Peyer's patch (tissue), 4 donors: ENCODE results near the gene CDKN2A. TPM values are rescaled to one million over a fixed set of nuclear protein-coding genes. Genes with fewer than 3 reads are reported as not detected.

ENCODE experiments used
- DNase-seq, 3 donors: peaks; one replicate each; pipeline ENCODE4 v3.0.0-alpha.2; 2017 to 2019
- H3K27ac ChIP-seq, 4 donors: fragments of 200-600 bp; sonication (generic); one replicate each; pipeline ENCODE4 v1.5.1; 2016 to 2019
- H3K27me3 ChIP-seq, 2 donors: fragments of 200-600 bp; sonication (generic); one replicate each; pipeline ENCODE4 v1.5.1; 2019
- H3K36me3 ChIP-seq, 3 donors: fragments of 200-600 bp; sonication (generic); one replicate each; pipeline ENCODE4 v1.5.1; 2016 to 2019
- H3K4me1 ChIP-seq, 4 donors: fragments of 200-600 bp; sonication (generic); one replicate each; pipeline ENCODE4 v1.5.1; 2016 to 2019
- H3K4me3 ChIP-seq, 4 donors: fragments of 200-600 bp; sonication (generic); 1 replicate in 3 of 4; 2 replicates in 1 of 4; pipeline ENCODE4 v1.5.1; 2016 to 2019; ENCODE audit warnings: mild to moderate bottlenecking in 1 of 4
- H3K9me3 ChIP-seq, 4 donors: fragments of 200-600 bp; sonication (generic); one replicate each; pipeline ENCODE4 v1.5.1; 2016 to 2019; ENCODE audit warnings: mild to moderate bottlenecking in 1 of 4
- CTCF ChIP-seq, 6 experiments: fragments of 450-650 bp in 4 of 6; fragments of 200-600 bp in 2 of 6; sonication (generic) in 1 of 6; IDR thresholded peaks; one replicate each; pipeline ENCODE4 v1.5.1; 2017 to 2019; ENCODE audit warnings: antibody characterized with exemption in 6 of 6, mild to moderate bottlenecking in 3 of 6, moderate library complexity in 1 of 6
- POLR2A ChIP-seq, 2 donors: fragments of 450-650 bp; IDR thresholded peaks; one replicate each; pipeline ENCODE4 v1.5.1; 2017; ENCODE audit warnings: antibody characterized with exemption in 2 of 2, mild to moderate bottlenecking in 2 of 2, moderate library complexity in 2 of 2
- total RNA-seq, 4 donors: library from RNA; depleted of rRNA; stranded (reverse); fragments of >200 nt; gene quantifications; one replicate each; pipeline ENCODE4 v1.1.0, GENCODE V29; 2016

CDKN2A gene
- total RNA-seq, 4 donors from 2014 or later, result 12.9 to 37.1 (median 20.8) TPM; not detected in 1

GRCh38 chr9:22005702-22006606, 11.8 kb upstream of the CDKN2A start:
- DNase-seq, result no peak
- Histone ChIP-seq H3K4me1 (peaks cover 0 to 6% (median 3%) of the 10 kb centered on the region in 4 donors), H3K36me3 (peaks cover 0 to 7% (median 0%) of the 10 kb centered on the region in 3 donors), H3K27ac (no peak overlapping the region), H3K27me3 (peaks cover 0 to 9% of the 10 kb centered on the region in 2 donors), H3K9me3 (no peaks in the 10 kb centered on the region), H3K4me3 (peak overlapping the region in 3 of 4 donors; percentile 0 to 76 (median 71))
- no peak for TF ChIP-seq POLR2A (IDR thresholded peaks at IDR 0.05)
- no peak for TF ChIP-seq CTCF (IDR thresholded peaks at IDR 0.05)

GRCh38 chr9:22005021-22005701, 11.0 kb upstream of the CDKN2A start:
- Histone ChIP-seq H3K9me3 (no peaks in the 10 kb centered on the region), H3K36me3 (peaks cover 0 to 7% (median 0%) of the 10 kb centered on the region in 3 donors), H3K27ac (no peak overlapping the region), H3K4me3 (peak overlapping the region in 2 of 4 donors; percentile 71 to 76), H3K4me1 (peaks cover 0 to 6% (median 3%) of the 10 kb centered on the region in 4 donors), H3K27me3 (peaks cover 0 to 9% of the 10 kb centered on the region in 2 donors)
- TF ChIP-seq POLR2A (IDR thresholded peaks at IDR 0.05), result no peak
- peak in 1 of 6 experiments; percentile 14 for TF ChIP-seq CTCF (IDR thresholded peaks at IDR 0.05)
- no peak for DNase-seq

GRCh38 chr9:22002038-22002437, 7.8 kb upstream of the CDKN2A start:
- Histone ChIP-seq H3K27me3 (peaks cover 0 to 9% of the 10 kb centered on the region in 2 donors), H3K4me3 (no peak overlapping the region), H3K9me3 (no peaks in the 10 kb centered on the region), H3K36me3 (peaks cover 0 to 7% (median 0%) of the 10 kb centered on the region in 3 donors), H3K4me1 (peaks cover 0 to 6% (median 0%) of the 10 kb centered on the region in 4 donors), H3K27ac (no peak overlapping the region)
- no peak for TF ChIP-seq CTCF (IDR thresholded peaks at IDR 0.05)
- TF ChIP-seq POLR2A (IDR thresholded peaks at IDR 0.05), result no peak
- DNase-seq, result no peak

- H3K4me3 ChIP-seq, result no peak overlapping the region
- H3K27me3 ChIP-seq, result no peaks in the 10 kb centered on the region
- peaks cover 0 to 10% (median 0%) of the 10 kb centered on the region in 4 donors for H3K4me1 ChIP-seq
- no peaks in the 10 kb centered on the region for H3K36me3 ChIP-seq
- H3K9me3 ChIP-seq, result no peaks in the 10 kb centered on the region
- H3K27ac ChIP-seq, result no peak overlapping the region
- no peak for DNase-seq
- no peak for TF ChIP-seq CTCF (IDR thresholded peaks at IDR 0.05)
- no peak for TF ChIP-seq POLR2A (IDR thresholded peaks at IDR 0.05)
Observed at GRCh38 chr9:21998026-21998425, 3.8 kb upstream of the CDKN2A start.

GRCh38 chr9:21997480-21997879, 3.3 kb upstream of the CDKN2A start:
- no peak for TF ChIP-seq CTCF (IDR thresholded peaks at IDR 0.05)

More at GRCh38 chr9:21997480-21997879, 3.3 kb upstream of the CDKN2A start:
- Histone ChIP-seq H3K27me3 (no peaks in the 10 kb centered on the region), H3K36me3 (no peaks in the 10 kb centered on the region), H3K4me3 (no peak overlapping the region), H3K4me1 (peaks cover 0 to 10% (median 0%) of the 10 kb centered on the region in 4 donors), H3K9me3 (no peaks in the 10 kb centered on the region), H3K27ac (no peak overlapping the region)
- DNase-seq, result no peak
